NCI-H2227 (cell line): Measurements from ENCODE around the gene GAGE13.
"Not testable (repeated sequence)": the region's sequence is repeated elsewhere in the genome, so short reads cannot be mapped to it uniquely, and the experiment has no call there.

Experiments
- DNase-seq: peaks from one replicate; lab custom pipeline; 2025; ENCODE audit not compliant: unreplicated experiment; lab: John Stamatoyannopoulos, UW

Gene GAGE13

DNA sequence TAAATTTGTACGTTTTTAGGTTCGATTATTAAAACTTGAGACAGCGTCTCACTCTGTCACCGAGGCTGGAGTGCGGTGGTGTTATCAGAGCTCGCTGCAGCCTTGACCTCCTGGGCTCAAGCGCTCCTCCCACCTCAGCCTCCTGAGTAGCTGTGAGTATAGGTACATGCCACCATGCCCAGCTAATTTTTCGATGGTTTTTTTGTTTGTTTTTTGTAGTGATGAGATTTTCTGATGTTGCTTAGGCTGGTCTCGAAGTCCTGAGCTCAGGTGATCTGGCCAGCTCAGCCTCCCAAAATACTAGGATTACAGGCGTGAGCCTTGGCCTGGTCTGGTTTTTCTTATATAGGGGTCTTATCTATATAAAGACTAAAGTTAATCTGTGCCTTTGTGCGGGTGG, 961 bp upstream of the GAGE13 start:
- not testable (repeated sequence) for DNase-seq

GRCh38 chrX:49331841-49332240, 459 bp downstream of the GAGE13 start:
- DNase-seq: not testable (repeated sequence)

GRCh38 chrX:49341449-49341848, 10.1 kb downstream of the GAGE13 start:
- DNase-seq: not testable (repeated sequence)

DNA sequence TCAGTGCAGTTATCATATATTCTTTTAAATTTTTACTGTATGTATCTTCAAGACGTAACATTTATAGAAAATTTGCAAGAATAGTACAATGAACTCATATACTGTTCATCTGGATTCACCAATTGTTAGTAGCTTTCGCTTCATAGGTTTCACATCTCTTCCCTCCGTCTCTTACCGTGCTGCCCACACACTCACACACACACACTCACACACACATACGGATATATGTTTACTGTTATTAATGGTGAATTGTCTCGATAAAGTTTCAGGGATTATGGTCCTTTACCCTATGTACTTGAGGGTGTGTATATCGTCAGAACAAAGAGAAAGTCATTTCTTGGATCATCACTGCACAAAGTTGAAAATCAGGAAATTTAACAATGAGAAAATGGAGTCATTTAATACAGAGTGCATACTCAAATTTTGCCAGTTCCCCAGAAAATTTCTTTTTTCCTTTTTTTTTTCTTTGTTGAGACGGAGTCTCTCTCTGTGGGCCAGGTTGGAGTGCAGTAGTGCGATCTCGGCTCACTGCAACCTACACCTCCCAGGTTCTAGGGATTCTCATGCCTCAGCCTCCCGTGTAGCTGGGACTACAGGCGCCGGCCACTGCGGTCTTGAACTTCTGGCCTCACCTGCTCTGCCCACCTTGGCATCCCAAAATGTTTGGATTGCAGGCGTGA, 13.3 kb downstream of the GAGE13 start:
- DNase-seq: not testable (repeated sequence)

- not testable (repeated sequence) for DNase-seq
Measured at GRCh38 chrX:49345402-49345801, 14.0 kb downstream of the GAGE13 start.

GRCh38 chrX:49346150-49346549, 14.8 kb downstream of the GAGE13 start:
- not testable (repeated sequence) for DNase-seq
